ENCODE data around the gene TRIM32. TPM values are rescaled to one million over a fixed set of nuclear protein-coding genes. Genes with fewer than 3 reads are reported as not detected.

Gene TRIM32
- polyA plus RNA-seq, 2 of the 4 experiments (the other 2 are of a cell fraction): 17.6 to 23.8 TPM

GRCh38 chr9:116704470-116704869 is 17.4 kb downstream of the TRIM32 start (continued):
- TF ChIP-seq REST (IDR thresholded peaks at IDR 0.05) (no peak), POLR2AphosphoS2 (conservative IDR thresholded peaks at IDR 0.05; ENCODE audit: low read length) (no peak), TP53 (CRISPR knock-in tag; IDR thresholded peaks at IDR 0.05) (no peak), POLR2A (IDR thresholded peaks at IDR 0.05; ENCODE audit: low read length) (no peak), SMC3 (IDR thresholded peaks at IDR 0.05) (no peak), CBX2 (IDR thresholded peaks at IDR 0.05; ENCODE audit: borderline replicate concordance, low read depth) (no peak), CEBPB (IDR thresholded peaks at IDR 0.05) (no peak), CHD4 (IDR thresholded peaks at IDR 0.05; ENCODE audit: borderline replicate concordance) (no peak), FOXS1 (CRISPR knock-in tag; IDR thresholded peaks at IDR 0.05) (no peak), HES2 (IDR thresholded peaks at IDR 0.05) (no peak)

- POLR2A ChIA-PET: no interaction called here
- peaks cover 9% of the 10 kb centered on the region; the same call in 1 of the 3 replicates for H3K4me1 ChIP-seq
- no peak for TF ChIP-seq MYC (IDR thresholded peaks at IDR 0.05; ENCODE audit: borderline replicate concordance, low read length)
- TF ChIP-seq FOSB (CRISPR knock-in tag; IDR thresholded peaks at IDR 0.05): no peak
- TF ChIP-seq HOXB5 (CRISPR knock-in tag; IDR thresholded peaks at IDR 0.05): no peak
- no peak for TF ChIP-seq RNF2 (IDR thresholded peaks at IDR 0.05; ENCODE audit: borderline replicate concordance, low read depth)
- no peak for TF ChIP-seq ZFP36 (IDR thresholded peaks at IDR 0.05; ENCODE audit: borderline replicate concordance, partially characterized antibody)
- 86% methylated on average over 1 of the region's 1 CpG for WGBS (ENCODE audit: missing lambda C conversion rate)
- H3K4me2 ChIP-seq: no peak overlapping the region
- FAIRE-seq (no peak), ATAC-seq (no peak), DNase-seq (ENCODE audit: low read depth in 1 of 2, low spot score in 1 of 2) (no peak)
- H3K27ac ChIP-seq: no peak overlapping the region
- H3K9me3 ChIP-seq: no peaks in the 10 kb centered on the region
- CTCF ChIA-PET: no interaction called here
- H3K4me3 ChIP-seq: no peak overlapping the region
These were observed 18.4 kb downstream of the TRIM32 start for GRCh38 chr9:116705531-116705930.

GRCh38 chr9:116706310-116707290 is 19.5 kb downstream of the TRIM32 start:
- H3K9me3 ChIP-seq: no peaks in the 10 kb centered on the region
- FAIRE-seq (no peak), ATAC-seq (peak in 1 of 2 experiments; percentile 54; a peak in 2 of 6 replicates), DNase-seq (ENCODE audit: low read depth in 1 of 2, low spot score in 1 of 2) (no peak)
- 81% methylated on average over 8 of the region's 8 CpGs for WGBS (ENCODE audit: missing lambda C conversion rate)
- POLR2A ChIA-PET: no interaction called here
- no peak overlapping the region for H3K27ac ChIP-seq
- no peak overlapping the region for H3K4me2 ChIP-seq
- CTCF ChIA-PET: no interaction called here
- H3K4me3 ChIP-seq: no peak overlapping the region
- peaks cover 9% of the 10 kb centered on the region; the same call in 1 of the 3 replicates for H3K4me1 ChIP-seq
- no peak for TF ChIP-seq ESRRA (IDR thresholded peaks at IDR 0.05; ENCODE audit: borderline replicate concordance, low read length)
- no peak for TF ChIP-seq REST (IDR thresholded peaks at IDR 0.05)
- TF ChIP-seq NFE2L2 (conservative IDR thresholded peaks at IDR 0.05; ENCODE audit: low read length): no peak
- TF ChIP-seq ELK1 (IDR thresholded peaks at IDR 0.05; ENCODE audit: low read depth, low read length): no peak
- no peak for TF ChIP-seq BHLHE40 (IDR thresholded peaks at IDR 0.05; ENCODE audit: low read depth, low read length)
- no peak for TF ChIP-seq ZNF302 (CRISPR knock-in tag; IDR thresholded peaks at IDR 0.05)
- no peak for TF ChIP-seq CBX8 (IDR thresholded peaks at IDR 0.05)
- TF ChIP-seq FOSL2 (IDR thresholded peaks at IDR 0.05): no peak
- TF ChIP-seq FOSL2 (CRISPR knock-in tag; IDR thresholded peaks at IDR 0.05): no peak
- TF ChIP-seq PBX3 (IDR thresholded peaks at IDR 0.05): no peak
- TF ChIP-seq HES2 (IDR thresholded peaks at IDR 0.05): no peak
- no peak for TF ChIP-seq HDAC2 (IDR thresholded peaks at IDR 0.05)
